MM.1S (cell line): ENCODE data around the gene TRIB2.

Source experiments
- DNase-seq: peaks from one replicate; pipeline ENCODE4 v3.0.0-alpha.2; 2015
- H2AFZ ChIP-seq: fragments of 300-600 bp; sonication (generic); 2 replicates; pipeline ENCODE4 v1.6.0; 2016; ENCODE audit warnings: antibody characterized with exemption, low read length
- H3F3A ChIP-seq: fragments of 300-600 bp; sonication (generic); 2 replicates; pipeline ENCODE4 v1.6.1; 2016; ENCODE audit warnings: mild to moderate bottlenecking, antibody characterized with exemption, low read length, moderate library complexity, mixed read lengths; ENCODE audit not compliant: insufficient read depth
- H3K27ac ChIP-seq: fragments of 300-600 bp; sonication (generic); 2 replicates; pipeline ENCODE4 v1.5.1; 2016; ENCODE audit warnings: mild to moderate bottlenecking, low read length
- H3K27me3 ChIP-seq: fragments of 300-600 bp; sonication (generic); replicated peaks from 2 replicates; pipeline ENCODE4 v1.6.0; 2016; ENCODE audit warnings: low read length; ENCODE audit not compliant: insufficient read depth
- H3K36me3 ChIP-seq: fragments of 300-600 bp; sonication (generic); replicated peaks from 2 replicates; pipeline ENCODE4 v1.6.1; 2016; ENCODE audit warnings: mild to moderate bottlenecking, low read length, mixed read lengths; ENCODE audit not compliant: insufficient read depth
- H3K4me1 ChIP-seq: fragments of 300-600 bp; sonication (generic); 2 replicates; pipeline ENCODE4 v1.6.1; 2016; ENCODE audit warnings: low read length, mixed read lengths
- H3K4me2 ChIP-seq: fragments of 300-600 bp; sonication (generic); 2 replicates; pipeline ENCODE4 v1.6.0; 2016; ENCODE audit warnings: low read depth, low read length
- H3K4me3 ChIP-seq: fragments of 300-600 bp; sonication (generic); 2 replicates; pipeline ENCODE4 v1.5.1; 2016; ENCODE audit warnings: low read length, mixed read lengths
- H3K79me2 ChIP-seq: fragments of 300-600 bp; sonication (generic); 2 replicates; pipeline ENCODE4 v1.6.1; 2016; ENCODE audit warnings: mixed run types, low read length, mixed read lengths
- H3K9ac ChIP-seq: fragments of 300-600 bp; sonication (generic); 2 replicates; pipeline ENCODE4 v1.6.1; 2016; ENCODE audit warnings: low read length, mixed read lengths
- H3K9me2 ChIP-seq: fragments of 300-600 bp; sonication (generic); replicated peaks from 2 replicates; pipeline ENCODE4 v1.6.1; 2016; ENCODE audit warnings: mild to moderate bottlenecking, low read length, mixed read lengths; ENCODE audit not compliant: insufficient read depth
- H3K9me3 ChIP-seq: fragments of 300-600 bp; sonication (generic); replicated peaks from 2 replicates; pipeline ENCODE4 v1.6.1; 2016; ENCODE audit warnings: mild to moderate bottlenecking, low read length, mixed read lengths; ENCODE audit not compliant: insufficient read depth
- H4K20me1 ChIP-seq: fragments of 300-600 bp; sonication (generic); 2 replicates; pipeline ENCODE4 v1.6.1; 2016; ENCODE audit warnings: mild to moderate bottlenecking, low read length, moderate library complexity, mixed read lengths; ENCODE audit not compliant: insufficient read depth
- EZH2 ChIP-seq: fragments of 300-600 bp; sonication (generic); optimal IDR thresholded peaks from 2 replicates; pipeline ENCODE3; 2017; ENCODE audit warnings: low read depth, mild to moderate bottlenecking, antibody characterized with exemption, low read length, mixed read lengths
- EZH2phosphoT487 ChIP-seq: fragments of 300-600 bp; sonication (generic); IDR thresholded peaks from 2 replicates; pipeline ENCODE4 v1.6.1; 2018; ENCODE audit warnings: antibody characterized with exemption, low read length
- TF ChIP-seq, protein P1 (sequence below): fragments of 300-600 bp; sonication (generic); IDR thresholded peaks from 2 replicates; pipeline ENCODE4 v1.5.1; 2016; ENCODE audit warnings: antibody characterized with exemption, low read length, mixed read lengths

Gene TRIB2

DNA sequence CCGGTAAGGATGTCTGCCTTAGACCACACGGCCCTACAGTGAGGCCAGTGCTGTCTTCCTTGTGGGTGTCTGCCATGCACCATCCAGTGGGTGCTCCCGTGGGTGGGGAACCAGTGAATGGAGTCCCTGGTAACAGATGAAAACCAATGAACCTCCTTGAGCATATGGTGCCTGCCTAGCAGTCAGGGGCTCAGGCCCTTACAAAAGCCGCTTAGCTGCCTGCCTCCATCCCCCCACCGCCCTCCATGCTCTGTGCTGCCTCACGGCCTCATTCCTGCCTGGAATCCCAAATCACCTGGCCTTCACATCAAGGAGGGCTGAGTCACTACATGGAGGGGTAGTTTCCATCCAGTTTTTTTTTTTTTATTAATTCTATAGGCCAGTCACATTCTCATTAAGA lies 30.8 kb upstream of the TRIB2 start:
- Histone ChIP-seq H3K79me2 (no peaks in the 10 kb centered on the region), H3K9me3 (no peaks in the 10 kb centered on the region), H3K27ac (no peak overlapping the region), H3K9me2 (no peaks in the 10 kb centered on the region), H3K9ac (no peak overlapping the region), H3F3A (no peaks in the 10 kb centered on the region), H3K36me3 (no peaks in the 10 kb centered on the region), H3K4me1 (no peaks in the 10 kb centered on the region), H3K27me3 (no peaks in the 10 kb centered on the region), H4K20me1 (no peaks in the 10 kb centered on the region), H2AFZ (no peak overlapping the region), H3K4me3 (no peak overlapping the region), H3K4me2 (no peak overlapping the region)
- TF ChIP-seq EZH2phosphoT487 (no peak), EZH2 (no peak)
- TF ChIP-seq, protein P1, sequence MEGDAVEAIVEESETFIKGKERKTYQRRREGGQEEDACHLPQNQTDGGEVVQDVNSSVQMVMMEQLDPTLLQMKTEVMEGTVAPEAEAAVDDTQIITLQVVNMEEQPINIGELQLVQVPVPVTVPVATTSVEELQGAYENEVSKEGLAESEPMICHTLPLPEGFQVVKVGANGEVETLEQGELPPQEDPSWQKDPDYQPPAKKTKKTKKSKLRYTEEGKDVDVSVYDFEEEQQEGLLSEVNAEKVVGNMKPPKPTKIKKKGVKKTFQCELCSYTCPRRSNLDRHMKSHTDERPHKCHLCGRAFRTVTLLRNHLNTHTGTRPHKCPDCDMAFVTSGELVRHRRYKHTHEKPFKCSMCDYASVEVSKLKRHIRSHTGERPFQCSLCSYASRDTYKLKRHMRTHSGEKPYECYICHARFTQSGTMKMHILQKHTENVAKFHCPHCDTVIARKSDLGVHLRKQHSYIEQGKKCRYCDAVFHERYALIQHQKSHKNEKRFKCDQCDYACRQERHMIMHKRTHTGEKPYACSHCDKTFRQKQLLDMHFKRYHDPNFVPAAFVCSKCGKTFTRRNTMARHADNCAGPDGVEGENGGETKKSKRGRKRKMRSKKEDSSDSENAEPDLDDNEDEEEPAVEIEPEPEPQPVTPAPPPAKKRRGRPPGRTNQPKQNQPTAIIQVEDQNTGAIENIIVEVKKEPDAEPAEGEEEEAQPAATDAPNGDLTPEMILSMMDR = no peak
- no peak for DNase-seq

DNA sequence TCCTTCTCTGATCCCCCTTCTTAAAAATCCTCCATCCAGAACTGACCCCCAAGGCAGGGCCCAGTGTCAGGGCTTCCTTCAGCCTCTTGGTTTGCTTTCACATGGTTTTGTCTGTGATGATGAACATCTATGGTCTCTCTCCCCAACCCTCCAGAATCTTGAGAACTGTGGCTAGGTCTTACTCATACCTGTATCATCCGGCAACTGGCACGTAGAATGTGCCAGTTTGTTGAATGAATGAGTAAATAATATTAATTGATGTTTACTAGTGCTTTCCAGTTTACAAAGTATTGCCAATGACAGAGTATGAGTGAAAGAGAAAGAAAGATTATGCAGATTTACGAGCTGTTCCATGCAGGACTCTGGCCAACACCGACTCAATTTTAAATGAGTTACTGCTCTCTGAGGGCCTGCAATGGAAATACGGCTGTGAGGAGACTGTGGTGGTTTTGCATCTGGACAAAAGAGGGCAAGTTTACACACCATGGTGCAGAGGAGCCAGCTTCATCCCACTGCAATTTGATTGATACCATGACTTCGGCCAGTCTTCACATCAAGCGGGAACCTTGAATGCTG lies 29.9 kb upstream of the TRIB2 start:
- no peaks in the 10 kb centered on the region for H3K9me2 ChIP-seq
- H4K20me1 ChIP-seq = no peaks in the 10 kb centered on the region
- no peaks in the 10 kb centered on the region for H3F3A ChIP-seq
- TF ChIP-seq EZH2 (no peak), EZH2phosphoT487 (no peak)
- TF ChIP-seq, protein P1 = no peak
- H3K27ac ChIP-seq = no peak overlapping the region
- H3K79me2 ChIP-seq = no peaks in the 10 kb centered on the region
- no peaks in the 10 kb centered on the region for H3K27me3 ChIP-seq
- no peaks in the 10 kb centered on the region for H3K9me3 ChIP-seq
- no peak overlapping the region for H3K9ac ChIP-seq
- no peak overlapping the region for H3K4me3 ChIP-seq
- no peak overlapping the region for H2AFZ ChIP-seq
- H3K36me3 ChIP-seq = no peaks in the 10 kb centered on the region
- no peaks in the 10 kb centered on the region for H3K4me1 ChIP-seq
- no peak for DNase-seq
- H3K4me2 ChIP-seq = no peak overlapping the region

- no peak for DNase-seq
Observed at GRCh38 chr2:12688091-12688490, 28.6 kb upstream of the TRIB2 start.

More at GRCh38 chr2:12688091-12688490, 28.6 kb upstream of the TRIB2 start:
- Histone ChIP-seq H3K4me3 (no peak overlapping the region), H3K27ac (no peak overlapping the region), H3K79me2 (no peaks in the 10 kb centered on the region), H3F3A (no peaks in the 10 kb centered on the region), H3K27me3 (no peaks in the 10 kb centered on the region), H3K36me3 (no peaks in the 10 kb centered on the region), H3K9me2 (no peaks in the 10 kb centered on the region), H4K20me1 (no peaks in the 10 kb centered on the region), H2AFZ (no peak overlapping the region), H3K4me1 (no peaks in the 10 kb centered on the region), H3K9ac (no peak overlapping the region), H3K9me3 (no peaks in the 10 kb centered on the region), H3K4me2 (no peak overlapping the region)
- TF ChIP-seq EZH2phosphoT487 = no peak
- TF ChIP-seq, protein P1 = no peak
- TF ChIP-seq EZH2 = no peak
